ENCODE results near the gene SOHLH1.

DNA sequence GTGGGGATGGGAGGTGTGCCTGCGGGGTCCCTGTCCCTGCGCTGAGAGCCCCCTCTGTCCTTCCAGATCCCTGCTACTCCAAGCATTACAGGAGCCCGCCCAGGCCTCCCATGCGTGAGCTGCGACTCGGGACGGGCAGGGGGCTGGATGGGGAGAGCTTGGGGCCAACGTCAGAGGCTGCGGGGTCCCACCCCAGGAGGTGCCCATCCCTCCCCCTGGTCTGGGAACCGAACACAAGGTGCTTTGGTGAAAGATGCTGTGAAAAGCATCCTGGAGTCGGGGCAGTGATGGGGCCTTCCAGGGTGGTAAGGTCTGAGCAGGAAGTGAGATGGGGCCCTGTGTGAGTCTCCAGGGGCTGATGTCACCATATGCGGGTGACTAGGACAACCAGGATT, 33.5 kb downstream of the SOHLH1 start:
- TF ChIP-seq SP1 (IDR thresholded peaks at IDR 0.05) (no peak), BHLHE40 (IDR thresholded peaks at IDR 0.05; ENCODE audit: borderline replicate concordance) (no peak), FOXA1 (IDR thresholded peaks at IDR 0.05) (no peak), CTBP1 (IDR thresholded peaks at IDR 0.05; ENCODE audit: borderline replicate concordance) (no peak), FOXM1 (IDR thresholded peaks at IDR 0.05; ENCODE audit: borderline replicate concordance) (no peak), ZNF384 (IDR thresholded peaks at IDR 0.05) (no peak), TARDBP (IDR thresholded peaks at IDR 0.05) (no peak)

All from HEK293T (cell line).